ENCODE measurements around the gene MARS1.

GRCh38 chr12:57546438-57547287 is 58.8 kb downstream of the MARS1 start, which contains the start of gene DCTN2:
- TF ChIP-seq CTCF (IDR thresholded peaks at IDR 0.05; ENCODE audit: low read depth, low read length) (no peak; the same call in 1 of the 2 replicates), EZH2phosphoT487 (IDR thresholded peaks at IDR 0.05; ENCODE audit: low read depth) (no peak)

All from OCI-LY3 (cell line).